Activated naive CD8-positive, alpha-beta T cell (primary cell): ENCODE results near the gene NLRP3.
"Not testable (repeated sequence)": the region's sequence is repeated elsewhere in the genome, so short reads cannot be mapped to it uniquely, and the experiment has no call there.

Source experiments
- H3K27ac Mint-ChIP-seq: one replicate; pipeline ENCODE4 v1.8.0; 2021; ENCODE audit warnings: mixed read lengths
- H3K27me3 Mint-ChIP-seq: one replicate; pipeline ENCODE4 v1.8.0; 2021; ENCODE audit warnings: mixed read lengths
- H3K36me3 Mint-ChIP-seq: one replicate; pipeline ENCODE4 v1.8.0; 2021; ENCODE audit warnings: mixed read lengths
- H3K4me1 Mint-ChIP-seq: one replicate; pipeline ENCODE4 v1.8.0; 2021; ENCODE audit warnings: low read depth, mixed read lengths
- H3K4me3 Mint-ChIP-seq: one replicate; pipeline ENCODE4 v1.8.0; 2021; ENCODE audit warnings: mild to moderate bottlenecking, mixed read lengths
- H3K9me3 Mint-ChIP-seq: one replicate; pipeline ENCODE4 v1.8.0; 2021; ENCODE audit warnings: low read depth, mixed read lengths

Gene NLRP3

DNA sequence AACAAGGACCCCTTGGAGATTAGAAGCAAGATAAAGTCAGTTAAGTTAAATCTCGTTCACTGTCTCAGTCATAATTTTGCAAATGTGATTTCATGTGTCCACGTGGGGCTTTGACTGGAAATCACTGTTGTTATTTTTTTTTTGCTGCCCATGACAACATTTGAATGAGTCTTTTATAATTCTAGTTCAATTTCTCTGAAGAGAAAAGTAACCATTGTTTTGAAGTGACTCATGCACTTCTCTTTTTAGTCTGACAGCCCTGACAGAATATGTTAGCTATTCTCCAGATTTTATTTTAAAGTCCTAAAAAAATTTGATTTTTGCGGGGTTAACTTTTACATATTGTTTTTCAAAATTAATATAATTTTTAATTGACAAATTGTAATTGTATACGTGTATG is 30.7 kb upstream of the NLRP3 start:
- Mint-ChIP-seq H3K4me3 (no peak overlapping the region), H3K36me3 (no peaks in the 10 kb centered on the region), H3K4me1 (peaks cover 9% of the 10 kb centered on the region), H3K9me3 (no peaks in the 10 kb centered on the region), H3K27me3 (no peaks in the 10 kb centered on the region), H3K27ac (no peak overlapping the region)

DNA sequence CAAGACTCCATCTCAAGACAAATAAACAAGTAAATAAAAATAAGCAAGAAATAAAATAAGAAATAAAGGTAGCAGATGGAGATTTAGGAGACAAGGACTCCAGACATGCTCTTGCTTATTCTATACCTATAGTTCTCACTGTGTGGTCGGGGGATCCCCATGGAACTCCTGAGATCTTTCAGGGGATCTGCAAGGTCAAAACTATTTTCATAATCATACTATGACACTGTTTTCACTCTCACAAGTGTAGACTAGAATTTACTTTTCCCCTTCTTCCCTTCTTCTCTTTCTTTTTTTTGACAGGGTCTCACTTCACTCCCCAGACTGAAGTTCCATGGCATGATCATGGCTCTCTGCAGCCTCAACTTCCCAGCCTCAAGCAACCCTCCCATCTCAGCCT is 29.8 kb upstream of the NLRP3 start:
- Mint-ChIP-seq H3K27ac (no peak overlapping the region), H3K27me3 (no peaks in the 10 kb centered on the region), H3K36me3 (no peaks in the 10 kb centered on the region), H3K4me1 (peaks cover 12% of the 10 kb centered on the region), H3K9me3 (no peaks in the 10 kb centered on the region), H3K4me3 (no peak overlapping the region)

- no peaks in the 10 kb centered on the region for H3K27me3 Mint-ChIP-seq
- H3K27ac Mint-ChIP-seq: no peak overlapping the region
- H3K4me1 Mint-ChIP-seq: peaks cover 14% of the 10 kb centered on the region
- no peaks in the 10 kb centered on the region for H3K36me3 Mint-ChIP-seq
- H3K9me3 Mint-ChIP-seq: no peaks in the 10 kb centered on the region
- no peak overlapping the region for H3K4me3 Mint-ChIP-seq
These were observed 29.3 kb upstream of the NLRP3 start for GRCh38 chr1:247386687-247387086.

GRCh38 chr1:247387096-247387495 is 28.9 kb upstream of the NLRP3 start:
- H3K9me3 Mint-ChIP-seq: no peaks in the 10 kb centered on the region
- H3K4me3 Mint-ChIP-seq: no peak overlapping the region
- no peaks in the 10 kb centered on the region for H3K27me3 Mint-ChIP-seq
- peaks cover 14% of the 10 kb centered on the region for H3K4me1 Mint-ChIP-seq
- no peaks in the 10 kb centered on the region for H3K36me3 Mint-ChIP-seq
- H3K27ac Mint-ChIP-seq: no peak overlapping the region

DNA sequence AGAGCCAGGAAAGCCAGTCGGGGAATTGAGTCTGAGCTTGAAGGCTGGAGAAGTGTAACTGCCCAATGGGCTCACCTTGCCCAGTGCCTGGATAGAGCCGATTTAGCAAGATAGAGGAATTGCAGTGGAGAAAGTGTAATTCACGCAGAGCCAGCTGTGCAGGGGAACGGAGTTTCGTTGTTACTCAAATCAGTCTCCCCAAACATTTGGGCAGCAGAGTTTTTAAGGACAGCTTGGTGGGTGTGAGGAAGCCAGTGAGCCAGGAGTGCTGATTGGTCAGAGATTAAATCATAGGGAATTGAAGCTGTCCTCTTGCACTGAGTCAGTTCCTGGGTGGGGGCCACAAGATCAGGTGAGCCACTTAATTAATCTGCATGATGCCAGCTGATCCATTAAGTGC is 28.4 kb upstream of the NLRP3 start:
- Mint-ChIP-seq H3K9me3 (no peaks in the 10 kb centered on the region), H3K36me3 (no peaks in the 10 kb centered on the region), H3K27ac (no peak overlapping the region), H3K4me1 (peaks cover 14% of the 10 kb centered on the region), H3K4me3 (no peak overlapping the region), H3K27me3 (no peaks in the 10 kb centered on the region)

DNA sequence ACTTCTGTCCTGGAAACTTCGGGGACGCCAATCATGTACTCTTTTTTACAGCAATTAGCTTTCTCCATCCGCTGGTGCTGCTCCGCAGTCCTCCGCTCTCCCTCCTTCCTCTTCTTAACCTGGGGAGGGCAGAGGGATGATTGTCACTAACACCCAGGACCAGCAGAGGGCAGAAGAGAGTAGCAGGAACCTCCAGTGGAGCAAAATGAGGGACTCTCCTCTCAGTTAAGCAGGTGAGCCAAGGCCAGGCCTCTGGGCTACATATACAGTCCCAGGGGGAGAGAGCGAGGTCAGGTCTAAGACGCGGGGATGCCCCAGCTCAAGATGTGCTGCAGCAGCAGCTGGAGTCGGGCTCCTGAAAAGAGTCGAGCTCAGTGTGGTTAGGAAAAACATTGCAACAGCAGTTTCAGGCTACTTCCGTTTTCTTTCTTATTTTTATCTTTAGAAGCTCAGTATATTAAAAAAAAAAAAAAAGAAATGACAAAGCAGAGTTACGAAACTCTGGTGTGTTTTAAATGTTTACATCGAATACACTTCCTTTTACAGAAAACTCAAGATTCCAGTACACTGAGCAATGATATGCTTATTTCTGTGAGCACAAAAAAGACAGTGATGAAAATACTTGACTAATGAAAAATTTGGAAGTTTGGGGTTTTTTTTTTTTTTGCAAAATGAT is 25.7 kb upstream of the NLRP3 start:
- Mint-ChIP-seq H3K9me3 (no peaks in the 10 kb centered on the region), H3K36me3 (no peaks in the 10 kb centered on the region), H3K27ac (peak overlapping the region; percentile 65), H3K4me3 (peak overlapping the region; percentile 72), H3K27me3 (no peaks in the 10 kb centered on the region), H3K4me1 (peaks cover 14% of the 10 kb centered on the region)

GRCh38 chr1:247390996-247391395 is 25.0 kb upstream of the NLRP3 start:
- no peaks in the 10 kb centered on the region for H3K27me3 Mint-ChIP-seq
- no peaks in the 10 kb centered on the region for H3K36me3 Mint-ChIP-seq
- H3K9me3 Mint-ChIP-seq: no peaks in the 10 kb centered on the region
- no peak overlapping the region for H3K27ac Mint-ChIP-seq
- no peak overlapping the region for H3K4me3 Mint-ChIP-seq
- H3K4me1 Mint-ChIP-seq: peaks cover 14% of the 10 kb centered on the region

- Mint-ChIP-seq H3K9me3 (no peaks in the 10 kb centered on the region), H3K4me3 (no peak overlapping the region), H3K36me3 (no peaks in the 10 kb centered on the region), H3K4me1 (peaks cover 12% of the 10 kb centered on the region), H3K27me3 (no peaks in the 10 kb centered on the region), H3K27ac (peak overlapping the region; percentile 61)
These were observed 23.9 kb upstream of the NLRP3 start for GRCh38 chr1:247392088-247392487.

DNA sequence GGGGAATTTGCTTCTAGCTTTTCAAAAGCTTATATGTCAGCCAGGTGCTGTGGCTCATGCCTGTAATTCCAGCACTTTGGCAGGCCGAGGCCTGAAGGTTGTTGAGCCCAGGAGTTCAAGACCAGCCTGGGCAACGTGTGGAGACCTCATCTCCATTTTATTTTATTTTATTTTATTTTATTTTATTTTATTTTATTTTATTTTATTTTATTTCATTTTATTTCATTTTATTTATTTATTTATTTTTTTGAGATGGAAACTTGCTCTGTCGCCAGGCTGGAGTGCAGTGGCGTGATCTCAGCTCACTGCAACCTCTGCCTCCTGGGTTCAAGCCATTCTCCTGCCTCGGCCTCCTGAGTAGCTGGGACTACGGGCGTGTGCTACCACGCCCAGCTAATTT is 20.9 kb upstream of the NLRP3 start:
- H3K27me3 Mint-ChIP-seq, H3K4me1 Mint-ChIP-seq, H3K4me3 Mint-ChIP-seq, H3K27ac Mint-ChIP-seq, H3K36me3 Mint-ChIP-seq, H3K9me3 Mint-ChIP-seq: not testable (repeated sequence)

- no peak overlapping the region for H3K27ac Mint-ChIP-seq
- H3K36me3 Mint-ChIP-seq: no peaks in the 10 kb centered on the region
These were observed 15.3 kb upstream of the NLRP3 start for GRCh38 chr1:247400685-247401084.

GRCh38 chr1:247401310-247402119 is 14.5 kb upstream of the NLRP3 start:
- Mint-ChIP-seq H3K27me3 (no peaks in the 10 kb centered on the region), H3K9me3 (no peaks in the 10 kb centered on the region), H3K36me3 (no peaks in the 10 kb centered on the region), H3K4me1 (peaks cover 4% of the 10 kb centered on the region), H3K4me3 (no peak overlapping the region), H3K27ac (no peak overlapping the region)

More at GRCh38 chr1:247400685-247401084, 15.3 kb upstream of the NLRP3 start:
- Mint-ChIP-seq H3K27me3 (no peaks in the 10 kb centered on the region), H3K4me1 (peaks cover under 1% of the 10 kb centered on the region), H3K4me3 (no peak overlapping the region), H3K9me3 (no peaks in the 10 kb centered on the region)

- no peaks in the 10 kb centered on the region for H3K36me3 Mint-ChIP-seq
- H3K27me3 Mint-ChIP-seq: no peaks in the 10 kb centered on the region
- H3K4me1 Mint-ChIP-seq: peaks cover 11% of the 10 kb centered on the region
- H3K4me3 Mint-ChIP-seq: no peak overlapping the region
- H3K9me3 Mint-ChIP-seq: no peaks in the 10 kb centered on the region
- no peak overlapping the region for H3K27ac Mint-ChIP-seq
These were observed 13.8 kb upstream of the NLRP3 start for GRCh38 chr1:247402120-247402675.

DNA sequence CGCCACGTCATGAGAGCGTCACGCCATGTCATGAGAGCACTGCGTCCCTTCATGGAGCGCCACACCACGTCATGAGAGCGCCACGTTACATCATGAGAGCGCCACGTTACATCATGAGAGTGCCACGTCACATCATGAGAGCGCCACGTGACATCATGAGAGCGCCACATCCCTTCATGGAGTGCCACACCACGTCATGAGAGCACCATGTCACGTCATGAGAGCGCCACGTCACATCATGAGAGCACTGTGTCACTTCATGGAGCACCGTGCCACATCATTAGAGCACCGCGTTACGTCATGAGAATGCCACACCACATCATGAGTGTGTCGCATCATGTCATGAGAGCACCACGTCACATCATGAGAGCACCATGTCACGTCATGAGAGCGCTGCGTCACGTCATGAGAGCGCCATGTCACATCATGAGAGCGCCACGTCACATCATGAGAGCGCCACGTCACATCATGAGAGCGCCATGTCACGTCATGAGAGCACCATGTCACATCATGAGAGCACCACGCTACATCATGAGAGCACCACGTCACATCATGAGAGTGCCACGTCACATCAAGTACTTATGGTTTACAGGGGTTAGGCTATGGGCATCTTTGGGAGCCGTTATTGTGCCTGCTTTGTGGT is 9.8 kb upstream of the NLRP3 start:
- Mint-ChIP-seq H3K36me3 (no peaks in the 10 kb centered on the region), H3K27ac (no peak overlapping the region), H3K27me3 (no peaks in the 10 kb centered on the region), H3K4me3 (no peak overlapping the region), H3K4me1 (peaks cover 39% of the 10 kb centered on the region), H3K9me3 (no peaks in the 10 kb centered on the region)

GRCh38 chr1:247407180-247407616 is 8.8 kb upstream of the NLRP3 start:
- H3K27me3 Mint-ChIP-seq: no peaks in the 10 kb centered on the region
- peak overlapping the region; percentile 72 for H3K4me3 Mint-ChIP-seq
- peak overlapping the region; percentile 79 for H3K27ac Mint-ChIP-seq
- H3K4me1 Mint-ChIP-seq: peaks cover 45% of the 10 kb centered on the region
- H3K9me3 Mint-ChIP-seq: no peaks in the 10 kb centered on the region
- no peaks in the 10 kb centered on the region for H3K36me3 Mint-ChIP-seq

DNA sequence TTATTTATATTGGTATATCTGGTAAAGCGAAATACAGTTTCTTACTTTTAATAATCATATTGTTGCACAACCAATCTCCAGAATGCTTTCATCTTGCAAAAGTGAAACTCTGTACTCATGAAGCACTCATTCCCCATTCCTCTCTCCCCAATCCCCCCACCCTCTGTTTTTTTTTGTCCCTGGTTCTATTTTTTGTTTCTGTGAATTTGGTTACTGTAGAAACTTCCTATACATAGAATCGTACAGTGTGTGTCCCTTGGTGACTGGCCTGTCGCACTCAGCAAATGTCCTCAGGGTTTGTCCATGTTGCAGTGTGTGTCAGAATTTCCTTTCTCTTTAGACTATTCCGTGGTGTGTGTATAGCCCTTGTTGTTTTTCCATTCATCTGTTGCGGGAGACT is 7.9 kb upstream of the NLRP3 start:
- H3K36me3 Mint-ChIP-seq: no peaks in the 10 kb centered on the region
- H3K27me3 Mint-ChIP-seq: no peaks in the 10 kb centered on the region
- H3K9me3 Mint-ChIP-seq: no peaks in the 10 kb centered on the region
- H3K4me3 Mint-ChIP-seq: peak overlapping the region; percentile 25
- H3K27ac Mint-ChIP-seq: peak overlapping the region; percentile 74
- peaks cover 47% of the 10 kb centered on the region for H3K4me1 Mint-ChIP-seq
